ENCODE results near the gene BIRC7.
"Not testable (repeated sequence)": the region's sequence is repeated elsewhere in the genome, so short reads cannot be mapped to it uniquely, and the experiment has no call there.

The BIRC7 gene

DNA sequence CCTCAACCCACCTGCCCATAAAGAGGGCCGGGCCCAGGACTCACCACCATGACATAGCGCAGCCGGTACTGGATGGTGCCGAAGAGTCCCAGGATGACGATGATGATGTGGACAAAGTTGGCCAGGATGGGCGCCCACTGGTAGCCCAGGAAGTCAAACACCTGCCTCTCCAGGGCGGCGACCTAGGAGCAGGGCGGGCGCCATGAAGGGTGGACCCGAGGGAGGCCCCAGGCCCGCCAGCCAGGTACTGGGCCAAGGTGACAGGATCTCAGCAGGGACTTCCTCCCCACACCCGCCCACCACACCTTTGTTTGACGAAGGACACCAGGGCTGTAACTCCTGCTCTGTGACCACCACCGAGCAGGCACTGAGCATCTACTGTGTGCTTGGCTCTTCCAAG is 14.2 kb downstream of the BIRC7 start:
- H3K36me3 ChIP-seq (ENCODE audit: control insufficient read depth, insufficient read depth, low read length), result no peaks in the 10 kb centered on the region
- H3K4me1 ChIP-seq (ENCODE audit: control insufficient read depth, insufficient read depth, low read length, poor library complexity, severe bottlenecking), result peaks cover 3% of the 10 kb centered on the region
- H3K4me3 ChIP-seq (ENCODE audit: extremely low read depth, insufficient read depth, low read length, poor library complexity, severe bottlenecking), result no peak overlapping the region
- 96 to 98% methylated on average over 13 to 15 of the region's 15 CpGs for WGBS, 2 experiments (ENCODE audit: insufficient coverage in 2 of 2)
- no peaks in the 10 kb centered on the region for H3K9me3 ChIP-seq (ENCODE audit: control insufficient read depth, low read length)
- no peak overlapping the region for H3K27ac ChIP-seq (ENCODE audit: low read depth, low read length, severe bottlenecking)

DNA sequence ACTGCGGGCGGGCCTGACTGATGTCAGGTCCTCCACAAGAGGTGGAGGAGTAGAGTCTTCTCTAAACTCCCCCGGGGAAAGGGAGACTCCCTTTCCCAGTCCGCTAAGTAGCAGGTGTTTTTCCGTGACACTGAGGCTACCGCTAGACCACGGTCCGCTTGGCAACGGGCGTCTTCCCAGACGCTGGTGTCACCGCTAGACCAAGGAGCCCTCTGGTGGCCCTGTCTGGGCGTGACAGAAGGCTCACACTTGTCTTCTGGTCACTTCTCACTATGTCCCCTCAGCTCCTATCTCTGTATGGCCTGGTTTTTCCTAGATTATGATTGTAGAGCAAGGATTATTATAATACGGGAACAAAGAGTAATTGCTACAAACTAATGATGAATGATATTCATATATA is 15.6 kb downstream of the BIRC7 start:
- H3K36me3 ChIP-seq (ENCODE audit: control insufficient read depth, insufficient read depth, low read length); H3K4me3 ChIP-seq (ENCODE audit: extremely low read depth, insufficient read depth, low read length, poor library complexity, severe bottlenecking); H3K4me1 ChIP-seq (ENCODE audit: control insufficient read depth, insufficient read depth, low read length, poor library complexity, severe bottlenecking); H3K27ac ChIP-seq (ENCODE audit: low read depth, low read length, severe bottlenecking); H3K9me3 ChIP-seq (ENCODE audit: control insufficient read depth, low read length): not testable (repeated sequence)
- WGBS, 2 experiments (ENCODE audit: insufficient coverage in 2 of 2), result 18 to 48% methylated on average over 8 to 9 of the region's 14 CpGs

DNA sequence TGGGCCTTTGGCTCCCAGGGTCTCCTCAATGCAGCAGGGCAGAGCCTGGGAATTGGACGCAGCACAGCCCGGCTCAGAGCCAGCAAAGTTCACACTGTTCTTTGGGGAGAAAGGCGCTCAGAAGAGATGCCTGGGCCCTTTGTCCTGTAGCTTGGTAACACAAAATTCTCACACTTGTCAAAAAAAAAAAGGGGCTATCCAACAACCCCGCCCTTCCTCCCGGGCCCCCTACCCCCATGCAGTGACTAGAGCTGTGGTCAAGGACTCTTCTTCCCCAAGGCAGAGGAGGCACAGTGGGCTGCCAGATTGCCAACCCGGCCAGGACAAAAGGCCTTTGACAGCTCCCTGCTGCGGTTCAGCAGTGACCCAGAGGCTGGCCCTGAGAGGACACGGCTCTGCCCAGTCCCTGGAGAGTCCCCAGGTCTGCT is 16.6 kb downstream of the BIRC7 start:
- H3K4me3 ChIP-seq (ENCODE audit: extremely low read depth, insufficient read depth, low read length, poor library complexity, severe bottlenecking), result no peak overlapping the region
- peaks cover 6% of the 10 kb centered on the region for H3K4me1 ChIP-seq (ENCODE audit: control insufficient read depth, insufficient read depth, low read length, poor library complexity, severe bottlenecking)
- WGBS, 2 experiments (ENCODE audit: insufficient coverage in 2 of 2), result 38 to 58% methylated on average over 8 of the region's 8 CpGs
- H3K9me3 ChIP-seq (ENCODE audit: control insufficient read depth, low read length), result no peaks in the 10 kb centered on the region
- H3K36me3 ChIP-seq (ENCODE audit: control insufficient read depth, insufficient read depth, low read length), result no peaks in the 10 kb centered on the region
- H3K27ac ChIP-seq (ENCODE audit: low read depth, low read length, severe bottlenecking), result no peak overlapping the region

DNA sequence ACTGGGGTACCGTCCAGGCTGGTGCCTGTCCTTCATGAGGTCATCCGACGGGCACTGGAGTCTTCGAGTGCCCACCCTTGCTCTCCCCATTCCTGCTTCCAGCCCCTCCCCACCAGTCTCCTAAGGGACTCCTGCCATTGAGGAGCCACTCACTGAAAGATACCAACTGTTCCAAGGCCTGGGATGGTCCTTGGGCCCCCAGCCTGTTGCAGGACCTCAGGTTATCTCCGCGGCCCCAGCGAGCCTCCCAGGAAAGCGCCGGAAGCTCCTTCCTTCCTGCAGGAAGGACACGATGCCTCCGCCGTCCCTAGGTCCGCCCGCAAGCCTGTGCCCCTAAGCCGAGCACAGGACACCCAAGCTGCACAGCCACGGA is 17.3 kb downstream of the BIRC7 start:
- Histone ChIP-seq H3K27ac (ENCODE audit: low read depth, low read length, severe bottlenecking) (no peak overlapping the region), H3K36me3 (ENCODE audit: control insufficient read depth, insufficient read depth, low read length) (no peaks in the 10 kb centered on the region), H3K9me3 (ENCODE audit: control insufficient read depth, low read length) (no peaks in the 10 kb centered on the region), H3K4me1 (ENCODE audit: control insufficient read depth, insufficient read depth, low read length, poor library complexity, severe bottlenecking) (peaks cover 6% of the 10 kb centered on the region), H3K4me3 (ENCODE audit: extremely low read depth, insufficient read depth, low read length, poor library complexity, severe bottlenecking) (peak overlapping the region; percentile 40)
- 25 to 27% methylated on average over 16 of the region's 16 CpGs for WGBS, 2 experiments (ENCODE audit: insufficient coverage in 2 of 2)

DNA sequence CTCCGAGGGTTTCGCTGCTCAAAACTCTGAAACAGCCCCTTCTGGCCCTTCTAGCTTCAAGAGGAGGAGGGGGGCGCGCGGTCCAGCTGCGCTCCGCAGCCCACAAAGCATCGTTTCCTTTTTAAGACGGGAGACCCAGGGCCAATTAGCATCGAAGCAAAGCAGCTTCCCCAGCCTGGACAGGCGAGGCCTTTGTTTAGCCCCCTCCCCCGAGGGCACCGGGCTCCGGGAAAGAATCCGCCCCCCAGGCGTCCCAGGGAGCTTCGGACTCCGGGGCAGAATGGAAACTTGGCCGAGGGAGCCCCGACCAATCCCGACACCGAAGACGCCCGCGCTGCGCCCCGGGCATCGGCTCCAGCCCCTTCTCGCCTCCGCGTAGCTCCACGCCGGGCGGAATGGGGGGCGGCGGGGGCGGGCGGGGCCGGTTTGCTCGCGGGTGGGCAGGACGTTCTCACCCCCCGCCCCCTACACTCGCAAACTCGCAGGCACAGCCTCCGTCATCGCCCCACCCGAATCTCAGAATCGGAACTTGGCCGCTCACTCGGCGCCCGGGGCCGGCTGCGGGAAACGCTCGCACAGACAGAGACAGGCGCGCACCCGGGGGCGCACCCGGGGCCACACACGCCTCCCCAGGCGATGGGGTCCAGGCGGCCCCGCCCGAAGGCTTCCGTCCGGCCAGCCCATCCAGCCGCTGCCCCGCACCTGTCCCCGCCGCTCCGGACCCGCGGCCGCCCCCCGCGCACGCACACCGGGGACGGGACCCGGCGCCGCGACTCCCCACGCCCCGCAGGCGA is 17.9 kb downstream of the BIRC7 start:
- WGBS, 2 experiments (ENCODE audit: insufficient coverage in 2 of 2), result 1% methylated on average over 49 to 52 of the region's 89 CpGs
- no peaks in the 10 kb centered on the region for H3K9me3 ChIP-seq (ENCODE audit: control insufficient read depth, low read length)
- H3K4me3 ChIP-seq (ENCODE audit: extremely low read depth, insufficient read depth, low read length, poor library complexity, severe bottlenecking), result peak overlapping the region; percentile 40
- no peak overlapping the region for H3K27ac ChIP-seq (ENCODE audit: low read depth, low read length, severe bottlenecking)
- H3K4me1 ChIP-seq (ENCODE audit: control insufficient read depth, insufficient read depth, low read length, poor library complexity, severe bottlenecking), result peaks cover 6% of the 10 kb centered on the region
- no peaks in the 10 kb centered on the region for H3K36me3 ChIP-seq (ENCODE audit: control insufficient read depth, insufficient read depth, low read length)

DNA sequence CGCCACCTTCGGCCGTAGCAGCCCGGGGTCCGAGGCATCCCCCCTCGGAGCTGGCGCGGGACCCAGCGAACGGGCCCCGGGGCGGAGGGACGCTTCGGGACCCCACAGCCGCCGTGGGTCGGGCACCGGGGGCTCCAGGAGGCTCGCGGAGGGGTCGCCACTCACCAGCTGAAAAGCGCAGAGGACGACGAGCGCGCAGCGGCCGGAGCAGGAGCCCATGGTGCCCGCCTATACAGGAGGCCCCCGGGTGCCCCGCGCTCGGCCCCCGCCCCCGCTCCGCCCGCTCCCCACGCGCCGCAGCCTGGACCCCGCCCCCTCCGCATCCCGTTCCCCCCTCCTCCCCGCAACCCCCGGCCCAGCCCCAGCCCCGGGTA is 18.5 kb downstream of the BIRC7 start, which contains the start of gene NKAIN4:
NKAIN4 (minus strand) TSS at position 232 of the 374 bp plus-strand sequence; CDS start at position 219, 13 bp downstream.
- WGBS, 2 experiments (ENCODE audit: insufficient coverage in 2 of 2), result 0 to 1% methylated on average over 19 to 20 of the region's 46 CpGs
- peak within 1 kb of the TSS; percentile 40 for H3K4me3 ChIP-seq (ENCODE audit: extremely low read depth, insufficient read depth, low read length, poor library complexity, severe bottlenecking)
- H3K27ac ChIP-seq (ENCODE audit: low read depth, low read length, severe bottlenecking), result no peak within 1 kb of the TSS
- H3K9me3 ChIP-seq (ENCODE audit: control insufficient read depth, low read length), result no peaks in the 10 kb centered on the region
- H3K36me3 ChIP-seq (ENCODE audit: control insufficient read depth, insufficient read depth, low read length), result no peaks in the 10 kb centered on the region
- H3K4me1 ChIP-seq (ENCODE audit: control insufficient read depth, insufficient read depth, low read length, poor library complexity, severe bottlenecking), result peaks cover 11% of the 10 kb centered on the region

DNA sequence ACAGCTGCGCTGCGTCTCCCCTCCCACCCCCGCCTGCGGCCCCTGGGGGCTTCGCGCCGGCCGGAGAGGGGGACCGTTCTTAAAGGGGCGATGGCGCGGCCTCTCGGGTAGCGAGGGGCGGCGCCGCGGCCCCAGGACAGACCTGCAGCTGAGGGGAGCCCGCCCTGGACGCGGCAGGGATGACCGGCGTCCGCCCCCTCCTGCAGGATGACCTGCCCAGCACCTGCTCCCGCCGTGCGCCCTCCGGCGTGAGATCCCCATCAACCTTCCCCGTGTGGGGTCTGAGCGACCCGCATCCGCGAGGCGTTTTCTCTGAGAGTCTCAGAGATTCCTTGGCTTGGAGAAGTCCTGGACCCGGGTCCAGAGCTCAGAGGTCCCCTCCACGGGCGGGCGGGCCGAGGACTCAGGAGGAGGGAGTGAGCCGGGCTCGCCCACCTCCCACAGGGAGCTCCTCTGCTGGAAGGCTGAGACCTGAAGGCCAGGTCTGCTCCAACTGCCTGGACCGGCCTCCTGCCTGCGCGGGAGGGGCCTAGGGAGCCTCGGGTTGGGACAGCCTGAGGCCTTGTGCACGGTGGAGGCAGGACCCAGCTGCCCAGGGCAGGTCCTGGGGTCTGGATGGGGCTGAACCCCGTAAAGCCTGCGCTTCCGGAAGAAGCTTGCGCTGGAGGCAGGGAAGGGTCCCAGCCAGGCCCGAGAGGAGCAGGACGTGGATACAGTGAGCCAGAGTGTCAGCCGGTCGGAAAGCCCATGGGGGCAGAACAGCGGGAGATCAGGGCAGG is 19.1 kb downstream of the BIRC7 start:
- no peaks in the 10 kb centered on the region for H3K9me3 ChIP-seq (ENCODE audit: control insufficient read depth, low read length)
- H3K36me3 ChIP-seq (ENCODE audit: control insufficient read depth, insufficient read depth, low read length), result no peaks in the 10 kb centered on the region
- H3K27ac ChIP-seq (ENCODE audit: low read depth, low read length, severe bottlenecking), result no peak overlapping the region
- WGBS, 2 experiments (ENCODE audit: insufficient coverage in 2 of 2), result 12% methylated on average over 41 to 51 of the region's 56 CpGs
- H3K4me3 ChIP-seq (ENCODE audit: extremely low read depth, insufficient read depth, low read length, poor library complexity, severe bottlenecking), result peak overlapping the region; percentile 40
- H3K4me1 ChIP-seq (ENCODE audit: control insufficient read depth, insufficient read depth, low read length, poor library complexity, severe bottlenecking), result peaks cover 11% of the 10 kb centered on the region

DNA sequence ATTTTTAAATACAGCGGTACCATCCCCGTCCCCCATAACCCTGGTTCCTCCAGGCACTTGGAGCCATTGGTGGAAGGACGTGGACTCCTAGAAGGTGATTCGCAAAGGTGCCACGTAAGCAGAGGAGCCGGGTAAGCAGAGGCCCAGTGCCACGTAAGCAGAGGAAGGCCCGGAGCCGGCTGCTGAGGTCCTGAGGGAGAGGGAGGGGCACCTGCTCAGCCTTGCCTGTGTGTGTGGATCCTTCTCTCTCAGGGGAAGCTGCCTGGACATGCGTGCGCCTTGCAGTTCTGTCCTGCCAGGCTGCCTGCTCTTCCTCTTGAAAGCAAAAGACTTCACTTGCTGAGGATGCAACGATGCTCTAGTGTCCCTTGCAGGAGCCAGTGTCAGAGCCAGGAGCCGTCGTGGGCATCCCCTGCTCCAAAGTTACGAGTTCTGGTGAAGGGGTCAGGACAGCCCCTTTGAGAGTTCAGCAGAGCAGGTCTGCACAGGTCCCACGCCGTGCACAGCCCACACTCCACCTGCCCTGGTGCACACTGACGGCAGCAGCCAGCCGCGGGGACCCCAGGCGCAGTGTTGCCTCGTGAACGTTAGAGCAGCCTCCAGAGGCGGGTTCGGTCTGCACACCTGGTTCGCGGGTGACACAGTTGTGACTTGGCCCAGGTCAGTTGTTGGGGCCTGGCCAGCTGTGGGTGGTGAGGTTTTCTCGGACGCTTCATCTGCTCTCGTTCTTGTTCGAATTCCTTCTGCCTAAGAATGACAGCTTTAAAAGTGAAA is 20.4 kb downstream of the BIRC7 start:
- no peak overlapping the region for H3K27ac ChIP-seq (ENCODE audit: low read depth, low read length, severe bottlenecking)
- 81 to 83% methylated on average over 22 to 23 of the region's 31 CpGs for WGBS, 2 experiments (ENCODE audit: insufficient coverage in 2 of 2)
- no peaks in the 10 kb centered on the region for H3K9me3 ChIP-seq (ENCODE audit: control insufficient read depth, low read length)
- no peak overlapping the region for H3K4me3 ChIP-seq (ENCODE audit: extremely low read depth, insufficient read depth, low read length, poor library complexity, severe bottlenecking)
- H3K4me1 ChIP-seq (ENCODE audit: control insufficient read depth, insufficient read depth, low read length, poor library complexity, severe bottlenecking), result peaks cover 23% of the 10 kb centered on the region
- H3K36me3 ChIP-seq (ENCODE audit: control insufficient read depth, insufficient read depth, low read length), result no peaks in the 10 kb centered on the region

DNA sequence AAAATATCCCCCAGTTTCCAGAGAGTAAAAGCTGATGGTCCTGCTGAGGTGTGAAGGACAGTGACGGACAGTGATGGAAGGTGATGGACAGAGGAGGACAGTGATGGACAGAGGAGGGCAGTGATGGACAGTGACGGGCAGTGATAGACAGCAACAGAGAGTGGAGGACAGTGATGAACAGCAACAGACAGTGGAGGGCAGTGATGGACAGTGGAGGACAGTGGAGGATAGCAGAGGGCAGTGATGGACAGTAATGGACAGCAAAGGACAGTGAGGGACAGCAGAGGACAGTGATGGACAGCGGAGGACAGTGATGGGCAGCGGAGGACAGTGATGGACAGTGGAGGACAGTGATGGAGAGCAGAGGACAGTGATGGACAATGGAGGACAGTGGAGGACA is 21.2 kb downstream of the BIRC7 start:
- H3K4me3 ChIP-seq (ENCODE audit: extremely low read depth, insufficient read depth, low read length, poor library complexity, severe bottlenecking), result no peak overlapping the region
- H3K36me3 ChIP-seq (ENCODE audit: control insufficient read depth, insufficient read depth, low read length), result no peaks in the 10 kb centered on the region
- peaks cover 27% of the 10 kb centered on the region for H3K4me1 ChIP-seq (ENCODE audit: control insufficient read depth, insufficient read depth, low read length, poor library complexity, severe bottlenecking)
- WGBS, 2 experiments (ENCODE audit: insufficient coverage in 2 of 2), result 94% methylated on average over 4 of the region's 4 CpGs
- no peaks in the 10 kb centered on the region for H3K9me3 ChIP-seq (ENCODE audit: control insufficient read depth, low read length)
- H3K27ac ChIP-seq (ENCODE audit: low read depth, low read length, severe bottlenecking), result no peak overlapping the region

DNA sequence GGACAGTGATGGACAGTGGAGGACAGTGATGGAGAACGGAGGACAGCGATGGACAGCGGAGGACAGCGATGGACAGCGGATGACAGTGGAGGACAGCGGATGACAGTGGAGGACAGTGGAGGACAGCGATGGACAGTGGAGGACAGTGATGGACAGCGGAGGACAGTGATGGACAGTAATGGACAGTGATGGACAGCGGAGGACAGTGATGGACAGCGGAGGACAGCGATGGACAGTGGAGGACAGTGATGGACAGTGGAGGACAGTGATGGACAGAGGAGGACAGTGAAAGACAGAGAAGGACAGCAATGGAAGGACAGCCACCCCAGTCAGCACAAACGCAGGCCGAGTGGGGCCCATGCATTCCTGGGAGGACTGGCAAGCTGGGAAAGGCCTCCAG is 21.9 kb downstream of the BIRC7 start:
- Histone ChIP-seq H3K4me1 (ENCODE audit: control insufficient read depth, insufficient read depth, low read length, poor library complexity, severe bottlenecking) (peaks cover 32% of the 10 kb centered on the region), H3K4me3 (ENCODE audit: extremely low read depth, insufficient read depth, low read length, poor library complexity, severe bottlenecking) (no peak overlapping the region), H3K9me3 (ENCODE audit: control insufficient read depth, low read length) (no peaks in the 10 kb centered on the region), H3K27ac (ENCODE audit: low read depth, low read length, severe bottlenecking) (no peak overlapping the region), H3K36me3 (ENCODE audit: control insufficient read depth, insufficient read depth, low read length) (no peaks in the 10 kb centered on the region)
- WGBS, 2 experiments (ENCODE audit: insufficient coverage in 2 of 2), result 89 to 93% methylated on average over 10 to 12 of the region's 13 CpGs

Measured in mesodermal cell (in vitro differentiated cells).